GM18502 (cell line): Measurements from ENCODE around the gene ITGB5.
"Not testable (repeated sequence)": the region's sequence is repeated elsewhere in the genome, so short reads cannot be mapped to it uniquely, and the experiment has no call there.

ENCODE experiments used
- ATAC-seq: cut with Tn5 transposase; IDR thresholded peaks from one replicate; pipeline ENCODE4 v1.9.1; 2021; ENCODE audit warnings: mild to moderate bottlenecking; ENCODE audit not compliant: unreplicated experiment, poor library complexity

The ITGB5 gene

GRCh38 chr3:124793054-124793739 is 94.0 kb downstream of the ITGB5 start:
- ATAC-seq: no peak

- no peak for ATAC-seq
These were observed 94.7 kb downstream of the ITGB5 start for GRCh38 chr3:124792341-124793040.

- ATAC-seq: no peak
These were observed 95.5 kb downstream of the ITGB5 start for GRCh38 chr3:124791639-124792151.

- no peak for ATAC-seq
These were observed 96.0 kb downstream of the ITGB5 start for GRCh38 chr3:124791142-124791541.

GRCh38 chr3:124789103-124789502 is 98.1 kb downstream of the ITGB5 start:
- ATAC-seq: not testable (repeated sequence)

GRCh38 chr3:124788254-124788745 is 98.9 kb downstream of the ITGB5 start:
- no peak for ATAC-seq

- ATAC-seq: no peak
These were observed 99.5 kb downstream of the ITGB5 start for GRCh38 chr3:124787476-124788195.

- no peak for ATAC-seq
These were observed 100.5 kb downstream of the ITGB5 start for GRCh38 chr3:124786511-124787241.

GRCh38 chr3:124785973-124786372 is 101.2 kb downstream of the ITGB5 start:
- ATAC-seq: no peak

GRCh38 chr3:124784686-124785382 is 102.3 kb downstream of the ITGB5 start:
- ATAC-seq: peak; percentile 62

- ATAC-seq: no peak
These were observed 103.5 kb downstream of the ITGB5 start for GRCh38 chr3:124783696-124784095.

- ATAC-seq: not testable (repeated sequence)
These were observed 104.8 kb downstream of the ITGB5 start for GRCh38 chr3:124782377-124782712.

- no peak for ATAC-seq
These were observed 105.4 kb downstream of the ITGB5 start for GRCh38 chr3:124781476-124782376.

- ATAC-seq: no peak
These were observed 106.2 kb downstream of the ITGB5 start for GRCh38 chr3:124780761-124781475.

GRCh38 chr3:124780356-124780755 is 106.8 kb downstream of the ITGB5 start:
- no peak for ATAC-seq

- no peak for ATAC-seq
These were observed 107.4 kb downstream of the ITGB5 start for GRCh38 chr3:124779751-124780191.

- ATAC-seq: no peak
These were observed 108.0 kb downstream of the ITGB5 start for GRCh38 chr3:124779116-124779515.
